ENCODE data around the gene LPAR4. TPM values are rescaled to one million over a fixed set of nuclear protein-coding genes. Genes with fewer than 3 reads are reported as not detected.

The LPAR4 gene
- 0.36 TPM for total RNA-seq
- long read RNA-seq, result 0 reads

GRCh38 chrX:78747489-78747888 is at the start of gene LPAR4:
LPAR4 (plus strand) TSS chrX:78747720; CDS start chrX:78754870, 7,150 bp downstream.
- DNase-seq, result no peak
- intact Hi-C loops (cut with micrococcal nuclease), result no loop called here
- H3K4me1 ChIP-seq, result no peaks in the 10 kb centered on the region
- peak within 1 kb of the TSS; percentile 52 for H3K4me3 ChIP-seq
- H3K27ac ChIP-seq (replicated peaks), result no peak within 1 kb of the TSS
- TF ChIP-seq, protein P1, sequence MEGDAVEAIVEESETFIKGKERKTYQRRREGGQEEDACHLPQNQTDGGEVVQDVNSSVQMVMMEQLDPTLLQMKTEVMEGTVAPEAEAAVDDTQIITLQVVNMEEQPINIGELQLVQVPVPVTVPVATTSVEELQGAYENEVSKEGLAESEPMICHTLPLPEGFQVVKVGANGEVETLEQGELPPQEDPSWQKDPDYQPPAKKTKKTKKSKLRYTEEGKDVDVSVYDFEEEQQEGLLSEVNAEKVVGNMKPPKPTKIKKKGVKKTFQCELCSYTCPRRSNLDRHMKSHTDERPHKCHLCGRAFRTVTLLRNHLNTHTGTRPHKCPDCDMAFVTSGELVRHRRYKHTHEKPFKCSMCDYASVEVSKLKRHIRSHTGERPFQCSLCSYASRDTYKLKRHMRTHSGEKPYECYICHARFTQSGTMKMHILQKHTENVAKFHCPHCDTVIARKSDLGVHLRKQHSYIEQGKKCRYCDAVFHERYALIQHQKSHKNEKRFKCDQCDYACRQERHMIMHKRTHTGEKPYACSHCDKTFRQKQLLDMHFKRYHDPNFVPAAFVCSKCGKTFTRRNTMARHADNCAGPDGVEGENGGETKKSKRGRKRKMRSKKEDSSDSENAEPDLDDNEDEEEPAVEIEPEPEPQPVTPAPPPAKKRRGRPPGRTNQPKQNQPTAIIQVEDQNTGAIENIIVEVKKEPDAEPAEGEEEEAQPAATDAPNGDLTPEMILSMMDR (IDR thresholded peaks at IDR 0.05; ENCODE audit: borderline replicate concordance), result no peak
- H3K9me3 ChIP-seq (replicated peaks), result no peaks in the 10 kb centered on the region
- no peaks in the 10 kb centered on the region for H3K36me3 ChIP-seq
- no peaks in the 10 kb centered on the region for H3K27me3 ChIP-seq (ENCODE audit: low read depth)

DNA sequence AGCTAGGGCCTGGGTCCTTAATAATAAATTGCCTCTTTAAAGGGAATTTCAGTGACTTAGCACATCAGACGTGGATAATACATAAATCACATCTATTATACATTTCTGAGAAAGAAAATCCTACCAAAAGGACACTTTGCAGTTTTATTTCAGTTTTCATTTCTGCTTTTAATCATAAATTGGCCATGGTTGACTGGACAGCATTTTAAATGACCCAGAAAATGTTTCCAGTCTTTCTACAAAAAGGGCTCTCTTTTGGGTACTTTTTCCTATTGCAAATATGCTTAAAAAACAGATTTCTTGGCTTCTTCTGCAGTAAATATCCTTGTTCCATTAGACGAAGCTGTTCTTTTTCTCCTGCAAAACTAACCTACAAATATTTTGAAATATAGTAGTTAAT is 41.4 kb upstream of the LPAR4 start:
- H3K27ac ChIP-seq (replicated peaks), result no peak overlapping the region
- H3K9me3 ChIP-seq (replicated peaks), result no peaks in the 10 kb centered on the region
- H3K36me3 ChIP-seq, result no peaks in the 10 kb centered on the region
- H3K27me3 ChIP-seq (ENCODE audit: low read depth), result no peaks in the 10 kb centered on the region
- intact Hi-C loops (cut with micrococcal nuclease), result no loop called here
- no peak for DNase-seq
- TF ChIP-seq, protein P1 (IDR thresholded peaks at IDR 0.05; ENCODE audit: borderline replicate concordance), result no peak
- no peaks in the 10 kb centered on the region for H3K4me1 ChIP-seq
- H3K4me3 ChIP-seq, result no peak overlapping the region

- intact Hi-C loops (cut with micrococcal nuclease), result no loop called here
- H3K36me3 ChIP-seq, result no peaks in the 10 kb centered on the region
- H3K9me3 ChIP-seq (replicated peaks), result no peaks in the 10 kb centered on the region
- H3K27ac ChIP-seq (replicated peaks), result no peak overlapping the region
- no peak for DNase-seq
- H3K4me1 ChIP-seq, result no peaks in the 10 kb centered on the region
- no peak overlapping the region for H3K4me3 ChIP-seq
- TF ChIP-seq, protein P1 (IDR thresholded peaks at IDR 0.05; ENCODE audit: borderline replicate concordance), result peak; percentile 22
- no peaks in the 10 kb centered on the region for H3K27me3 ChIP-seq (ENCODE audit: low read depth)
Measured at GRCh38 chrX:78708262-78708661, 39.3 kb upstream of the LPAR4 start.

DNA sequence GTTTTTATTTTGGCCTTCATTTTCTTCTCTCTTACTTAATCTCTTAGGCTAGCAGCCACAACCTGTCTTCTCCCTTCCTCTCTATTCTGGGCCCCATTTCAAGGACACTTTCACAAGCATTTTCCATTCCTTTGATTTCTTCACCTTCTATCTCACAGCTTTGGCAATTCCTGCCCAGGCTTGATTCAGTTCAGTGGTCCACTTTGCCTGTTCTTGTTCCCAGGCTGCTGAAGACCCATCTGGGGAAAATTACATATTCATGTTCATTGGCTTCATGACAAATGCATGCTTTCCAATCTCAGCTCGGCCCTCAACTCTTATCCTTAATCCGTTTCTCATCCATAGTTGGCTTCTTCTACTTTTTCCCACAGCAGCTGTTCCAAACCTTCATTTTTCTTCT is 38.7 kb upstream of the LPAR4 start:
- Histone ChIP-seq H3K4me1 (no peaks in the 10 kb centered on the region), H3K4me3 (no peak overlapping the region), H3K27ac (replicated peaks) (no peak overlapping the region), H3K27me3 (ENCODE audit: low read depth) (no peaks in the 10 kb centered on the region), H3K36me3 (no peaks in the 10 kb centered on the region), H3K9me3 (replicated peaks) (no peaks in the 10 kb centered on the region)
- DNase-seq, result no peak
- intact Hi-C loops (cut with micrococcal nuclease), result no loop called here
- TF ChIP-seq, protein P1 (IDR thresholded peaks at IDR 0.05; ENCODE audit: borderline replicate concordance), result no peak

GRCh38 chrX:78710171-78710570 is 37.3 kb upstream of the LPAR4 start:
- Histone ChIP-seq H3K27ac (replicated peaks) (no peak overlapping the region), H3K27me3 (ENCODE audit: low read depth) (no peaks in the 10 kb centered on the region), H3K4me1 (no peaks in the 10 kb centered on the region), H3K4me3 (no peak overlapping the region), H3K36me3 (no peaks in the 10 kb centered on the region), H3K9me3 (replicated peaks) (no peaks in the 10 kb centered on the region)
- TF ChIP-seq, protein P1 (IDR thresholded peaks at IDR 0.05; ENCODE audit: borderline replicate concordance), result no peak
- intact Hi-C loops (cut with micrococcal nuclease), result no loop called here
- DNase-seq, result no peak

DNA sequence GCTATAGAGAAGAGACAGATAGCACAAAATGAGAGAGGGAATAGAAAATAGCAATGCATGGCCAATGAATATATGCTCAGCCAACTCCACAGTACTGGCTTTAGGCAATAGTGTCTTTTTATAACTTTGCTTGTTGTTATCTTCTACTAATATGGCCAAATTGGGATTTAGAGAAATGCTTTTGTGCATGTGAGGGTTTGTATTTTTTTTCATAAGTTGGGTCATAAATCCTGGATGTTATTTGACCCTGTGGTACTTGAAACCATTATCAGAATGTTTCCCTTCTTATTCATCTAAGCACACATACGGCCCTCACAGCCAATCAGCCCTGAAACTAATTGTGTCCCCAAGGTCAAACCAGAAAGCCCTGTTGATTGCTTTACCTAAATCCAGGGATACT is 35.2 kb upstream of the LPAR4 start:
- TF ChIP-seq, protein P1 (IDR thresholded peaks at IDR 0.05; ENCODE audit: borderline replicate concordance), result no peak
- no peaks in the 10 kb centered on the region for H3K9me3 ChIP-seq (replicated peaks)
- intact Hi-C loops (cut with micrococcal nuclease), result no loop called here

More for the DNA sequence above, 35.2 kb upstream of the LPAR4 start:
- no peak for DNase-seq
- H3K4me3 ChIP-seq, result no peak overlapping the region
- no peaks in the 10 kb centered on the region for H3K27me3 ChIP-seq (ENCODE audit: low read depth)
- no peaks in the 10 kb centered on the region for H3K36me3 ChIP-seq
- H3K27ac ChIP-seq (replicated peaks), result no peak overlapping the region
- H3K4me1 ChIP-seq, result no peaks in the 10 kb centered on the region

All from left ventricle myocardium inferior (tissue), 1 donor.